AG09319 (cell line): ENCODE data around the gene KSR2.
"Not testable (repeated sequence)": the region's sequence is repeated elsewhere in the genome, so short reads cannot be mapped to it uniquely, and the experiment has no call there.

Experiments used
- DNase-seq: peaks from one replicate; pipeline ENCODE4 v3.0.0-alpha.2; 2010; ENCODE audit warnings: low read depth; ENCODE audit errors: extremely low read depth
- TF ChIP-seq, protein P1 (sequence below): IDR thresholded peaks from 2 replicates; pipeline ENCODE4 v1.5.1; 2011; ENCODE audit warnings: low read depth, mild to moderate bottlenecking, inconsistent platforms, low read length, moderate library complexity

KSR2 gene

DNA sequence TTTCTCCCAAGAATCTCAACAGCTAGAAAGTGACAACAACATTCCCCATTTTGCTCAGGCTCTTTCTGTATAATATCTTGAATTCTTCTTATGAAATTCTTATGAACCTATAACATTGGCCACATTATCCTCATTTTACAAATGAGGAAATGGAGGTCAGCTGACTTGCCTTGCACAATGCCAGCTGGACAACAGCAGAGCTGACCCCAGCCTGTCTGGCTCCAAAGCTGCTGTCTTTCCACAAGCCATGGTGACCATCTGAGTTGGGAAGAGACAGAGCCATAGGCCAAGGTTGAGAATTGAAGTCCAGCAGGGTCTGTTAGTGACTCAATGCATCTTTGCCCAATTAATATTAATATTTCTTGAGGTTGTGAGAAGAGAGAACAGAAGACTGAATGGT, 87.3 kb downstream of the KSR2 start:
- TF ChIP-seq, protein P1, sequence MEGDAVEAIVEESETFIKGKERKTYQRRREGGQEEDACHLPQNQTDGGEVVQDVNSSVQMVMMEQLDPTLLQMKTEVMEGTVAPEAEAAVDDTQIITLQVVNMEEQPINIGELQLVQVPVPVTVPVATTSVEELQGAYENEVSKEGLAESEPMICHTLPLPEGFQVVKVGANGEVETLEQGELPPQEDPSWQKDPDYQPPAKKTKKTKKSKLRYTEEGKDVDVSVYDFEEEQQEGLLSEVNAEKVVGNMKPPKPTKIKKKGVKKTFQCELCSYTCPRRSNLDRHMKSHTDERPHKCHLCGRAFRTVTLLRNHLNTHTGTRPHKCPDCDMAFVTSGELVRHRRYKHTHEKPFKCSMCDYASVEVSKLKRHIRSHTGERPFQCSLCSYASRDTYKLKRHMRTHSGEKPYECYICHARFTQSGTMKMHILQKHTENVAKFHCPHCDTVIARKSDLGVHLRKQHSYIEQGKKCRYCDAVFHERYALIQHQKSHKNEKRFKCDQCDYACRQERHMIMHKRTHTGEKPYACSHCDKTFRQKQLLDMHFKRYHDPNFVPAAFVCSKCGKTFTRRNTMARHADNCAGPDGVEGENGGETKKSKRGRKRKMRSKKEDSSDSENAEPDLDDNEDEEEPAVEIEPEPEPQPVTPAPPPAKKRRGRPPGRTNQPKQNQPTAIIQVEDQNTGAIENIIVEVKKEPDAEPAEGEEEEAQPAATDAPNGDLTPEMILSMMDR, result no peak
- no peak for DNase-seq

DNA sequence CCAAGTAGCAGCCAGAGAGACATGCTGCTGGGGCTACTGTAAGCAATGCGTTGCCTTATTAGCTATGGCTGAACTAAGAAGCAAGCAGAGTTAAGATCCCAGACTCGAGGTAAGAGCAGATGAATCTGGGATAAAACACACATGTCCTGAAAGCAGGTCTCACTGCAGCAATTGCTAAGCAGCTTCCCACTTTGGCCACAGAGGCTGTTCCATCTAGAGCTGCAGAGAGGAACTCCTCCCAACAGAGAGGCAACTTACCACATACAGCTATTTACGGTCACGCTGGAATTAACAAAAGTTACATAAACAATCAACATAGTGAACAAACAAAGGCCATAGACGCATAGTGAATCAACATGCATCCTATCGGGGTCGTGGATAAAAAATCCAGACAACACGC, 90.2 kb downstream of the KSR2 start:
- TF ChIP-seq, protein P1, result no peak
- no peak for DNase-seq

DNA sequence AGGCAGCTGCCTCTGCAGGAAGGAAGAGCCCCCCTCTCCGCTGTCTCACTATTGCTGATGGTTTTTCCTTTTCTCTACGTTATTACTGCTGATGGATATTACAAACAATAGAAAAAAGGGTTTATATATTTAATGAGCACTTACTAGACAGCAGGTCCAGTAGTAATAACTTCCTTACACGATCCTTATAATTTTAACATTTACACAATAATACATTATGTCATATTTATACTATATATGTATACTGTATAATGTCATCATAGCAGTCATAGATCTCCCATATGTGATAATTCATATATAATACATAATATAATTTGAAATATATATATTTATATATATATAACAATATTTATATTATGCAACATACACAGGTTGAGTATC, 92.4 kb downstream of the KSR2 start:
- DNase-seq, result no peak

DNA sequence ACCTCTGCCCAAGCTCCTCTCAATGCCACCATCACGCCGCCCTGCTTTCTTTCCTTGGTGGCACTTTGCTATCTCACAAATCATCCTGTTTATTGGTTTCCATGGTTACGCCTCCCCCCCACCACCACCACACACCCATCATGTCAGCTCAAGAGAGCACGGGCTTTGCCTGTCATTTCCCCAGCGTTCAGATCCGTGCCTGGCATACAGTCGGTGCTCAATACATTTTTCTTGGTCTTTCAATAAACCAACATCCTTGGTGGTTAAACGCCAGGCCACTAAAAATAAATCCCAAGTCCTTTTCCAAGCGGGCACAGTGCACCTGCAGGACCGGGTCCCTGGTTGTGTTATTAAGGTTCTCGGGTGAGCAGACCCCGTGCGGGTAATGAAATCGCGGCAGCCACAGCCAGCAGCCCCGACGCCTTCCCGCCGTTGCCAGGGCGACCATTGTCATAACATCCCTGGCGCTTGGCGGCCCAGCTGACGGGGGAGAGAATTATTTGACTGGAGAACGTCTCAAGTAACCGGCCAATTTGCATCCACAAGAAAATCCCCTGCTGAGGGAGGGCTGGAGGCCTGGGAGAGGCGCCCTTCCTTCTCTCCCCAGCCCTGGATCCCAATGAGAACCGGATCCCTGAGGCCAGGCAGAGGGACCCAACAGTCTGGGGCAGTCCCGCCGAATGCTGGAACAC, 92.9 kb downstream of the KSR2 start:
- TF ChIP-seq, protein P1, result no peak
- DNase-seq, result no peak

More for the DNA sequence above, 92.4 kb downstream of the KSR2 start:
- TF ChIP-seq, protein P1, result no peak

DNA sequence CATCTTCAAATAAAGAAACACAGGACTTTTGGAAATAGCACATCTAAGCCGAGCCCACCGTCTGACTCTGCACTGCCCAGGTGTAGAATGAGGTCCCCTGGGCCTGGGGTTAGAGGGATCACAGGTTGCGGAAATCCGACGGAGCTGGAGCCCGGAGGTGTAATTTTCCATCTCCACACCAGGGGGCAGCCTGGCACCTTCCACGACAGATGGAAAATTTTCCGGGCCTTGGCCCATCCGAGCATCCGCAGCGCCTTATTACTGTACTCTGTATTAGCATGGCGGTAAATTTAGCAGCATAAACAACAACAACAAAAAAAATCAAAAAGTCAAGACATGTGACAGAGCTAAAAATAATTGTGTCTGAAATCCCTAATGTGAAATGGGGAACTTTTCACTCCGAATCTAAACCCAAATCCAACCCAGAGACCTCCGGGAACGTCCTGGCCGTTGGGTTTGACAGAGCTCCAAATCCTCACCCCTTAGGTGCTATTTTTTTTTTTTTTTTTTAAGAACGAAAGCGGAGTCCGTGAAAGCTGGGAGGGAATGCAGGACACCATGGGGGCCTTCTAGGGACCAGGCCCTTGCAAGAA, 93.9 kb downstream of the KSR2 start:
- DNase-seq, result no peak
- TF ChIP-seq, protein P1, result peak; percentile 83

DNA sequence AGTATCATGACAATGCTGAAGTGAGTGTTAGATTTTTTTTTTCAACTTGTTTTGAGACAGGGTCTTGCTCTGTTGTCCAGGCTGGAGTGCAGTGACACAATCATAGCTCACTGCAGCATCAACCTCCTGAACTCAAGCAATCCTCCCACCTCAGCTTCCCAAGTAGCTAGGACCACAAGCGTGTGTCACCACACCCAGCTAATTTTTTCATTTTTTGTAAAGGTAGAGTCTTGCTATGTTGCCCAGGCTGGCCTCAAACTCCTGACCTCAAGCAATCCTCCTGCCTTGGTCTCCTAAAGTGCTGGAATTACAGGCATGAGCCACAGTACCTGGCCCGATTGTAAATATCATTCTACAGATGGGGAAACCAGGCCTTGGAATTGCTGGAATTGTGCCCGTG, 94.6 kb downstream of the KSR2 start:
- not testable (repeated sequence) for DNase-seq

DNA sequence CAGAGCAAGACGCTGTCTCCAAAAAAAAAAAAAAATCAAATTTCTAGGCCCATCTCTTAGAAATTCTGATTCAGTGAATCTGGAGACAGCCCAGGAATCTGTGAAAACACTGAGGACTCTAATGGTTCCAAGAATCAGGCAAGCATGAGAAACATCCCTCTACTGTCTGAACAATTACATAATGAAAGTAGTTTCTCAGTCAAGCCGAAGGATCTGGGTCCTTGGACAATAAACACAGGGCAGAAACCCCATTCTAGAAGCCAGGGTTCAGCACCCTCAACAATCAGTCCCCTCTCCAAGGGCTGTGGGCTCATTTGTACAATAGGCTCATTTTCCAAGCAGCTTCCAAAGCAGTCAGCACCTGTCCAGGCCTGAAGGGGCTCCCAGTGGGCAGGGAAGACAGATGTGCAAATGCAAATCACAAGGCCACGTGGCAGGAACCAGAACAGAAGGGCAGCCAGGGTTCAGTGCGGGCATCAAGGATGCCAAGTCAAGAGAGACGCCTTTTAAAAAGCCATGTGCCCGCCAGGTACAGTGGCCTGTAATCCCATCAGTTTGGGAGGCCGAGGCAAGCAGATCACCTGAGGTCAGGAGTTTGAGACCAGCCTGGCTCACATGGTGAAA, 96.1 kb downstream of the KSR2 start:
- DNase-seq, result no peak
- TF ChIP-seq, protein P1, result no peak
